Vagina (tissue), 2 donors: ENCODE results near the gene MMRN2. TPM values are rescaled to one million over a fixed set of nuclear protein-coding genes. Genes with fewer than 3 reads are reported as not detected.
A peak's percentile ranks its signal among the peaks of the same experiment; 100 is the strongest.
"Not testable (repeated sequence)": the region's sequence is repeated elsewhere in the genome, so short reads cannot be mapped to it uniquely, and the experiment has no call there.

Experiments used
- DNase-seq, 2 donors: peaks; one replicate each; pipeline ENCODE4 v3.0.0-alpha.2; 2017; ENCODE audit errors: extremely low spot score in 2 of 2
- H3K27ac ChIP-seq: fragments of 200-600 bp; sonication (generic); one replicate; pipeline ENCODE4 v1.5.1; 2019
- H3K27me3 ChIP-seq: fragments of 200-600 bp; sonication (generic); one replicate; pipeline ENCODE4 v1.5.1; 2019
- H3K36me3 ChIP-seq, 2 donors: fragments of 200-600 bp; sonication (generic); one replicate each; pipeline ENCODE4 v1.5.1; 2017 to 2019
- H3K4me1 ChIP-seq: fragments of 200-600 bp; sonication (generic); one replicate; pipeline ENCODE4 v1.5.1; 2019
- H3K4me3 ChIP-seq, 2 donors: fragments of 200-600 bp; sonication (generic); 1 replicate in 1 of 2; 2 replicates in 1 of 2; pipeline ENCODE4 v1.5.1; 2016 to 2019
- H3K9me3 ChIP-seq: fragments of 200-600 bp; sonication (generic); one replicate; pipeline ENCODE4 v1.5.1; 2019
- POLR2A ChIP-seq, 2 donors: fragments of 450-650 bp; IDR thresholded peaks; one replicate each; pipeline ENCODE4 v1.6.1; 2017; ENCODE audit warnings: antibody characterized with exemption in 2 of 2, mild to moderate bottlenecking in 2 of 2, moderate library complexity in 2 of 2
- POLR2AphosphoS5 ChIP-seq, 2 donors: sonication (generic); formaldehyde crosslinking; IDR thresholded peaks; one replicate each; pipeline ENCODE4 v1.9.0; 2017; ENCODE audit warnings: antibody characterized with exemption in 2 of 2, mild to moderate bottlenecking in 2 of 2, low read depth in 1 of 2; ENCODE audit not compliant: insufficient read depth in 1 of 2
- intact Hi-C: fragments of 100-400 bp; cut with DNase I; formaldehyde crosslinking; loops from one replicate; pipeline ENCODE4 v1.15.1; 2023
- total RNA-seq: library from RNA; depleted of rRNA; stranded (reverse); fragments of >200 nt; gene quantifications from one replicate; pipeline ENCODE4 v1.2.3, GENCODE V29; 2016
- TF ChIP-seq, protein P1 (sequence below), 3 experiments: fragments of 450-650 bp in 2 of 3; fragments of 200-600 bp in 1 of 3; sonication (generic) in 1 of 3; IDR thresholded peaks; one replicate each; pipeline ENCODE4 v1.5.1; 2017 to 2019; ENCODE audit warnings: antibody characterized with exemption in 3 of 3, mild to moderate bottlenecking in 2 of 3, moderate library complexity in 2 of 3

MMRN2 gene
- total RNA-seq, 1 donor from 2014 or later, result 57.2 TPM

DNA sequence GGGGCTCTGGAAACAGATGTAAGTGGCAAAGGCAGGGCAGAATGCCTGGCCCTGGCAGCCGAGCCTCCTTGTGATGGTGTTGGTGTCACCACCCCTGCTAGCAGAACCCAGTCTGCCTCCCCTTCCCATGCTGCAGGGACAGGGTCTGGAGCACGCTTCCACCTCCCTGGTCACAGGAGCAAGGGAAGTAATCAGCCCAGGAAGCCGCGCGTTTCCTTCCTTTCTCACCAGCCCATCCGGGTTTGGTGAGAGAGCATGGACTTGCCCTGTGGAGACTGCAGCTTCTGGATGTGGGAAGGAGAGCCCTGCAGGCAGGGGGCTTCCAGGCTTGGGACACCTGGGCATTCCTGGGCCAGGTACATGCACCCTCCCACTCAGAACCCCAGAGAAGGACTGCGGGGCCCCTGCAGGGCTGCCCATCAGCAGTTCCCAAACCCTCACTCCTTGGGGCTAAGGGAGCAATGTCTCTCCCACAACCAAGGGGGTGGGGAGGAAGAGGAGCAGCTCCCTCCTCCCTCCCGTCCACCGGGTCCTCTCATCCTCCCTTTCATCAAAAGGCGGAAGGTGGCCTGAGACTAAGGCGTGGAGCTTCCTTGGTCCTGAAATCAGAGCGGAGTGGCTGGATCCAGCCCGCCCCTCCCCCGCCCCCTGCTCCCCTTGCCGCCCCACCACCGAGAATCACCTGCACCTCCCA lies 1.8 kb downstream of the MMRN2 start:
- no peaks in the 10 kb centered on the region for H3K9me3 ChIP-seq
- peak overlapping the region; percentile 91 for H3K27ac ChIP-seq
- TF ChIP-seq POLR2AphosphoS5 (IDR thresholded peaks at IDR 0.05; ENCODE audit: insufficient read depth in 1 of 2, low read depth in 1 of 2) (no peak), POLR2A (IDR thresholded peaks at IDR 0.05) (no peak)
- TF ChIP-seq, protein P1, sequence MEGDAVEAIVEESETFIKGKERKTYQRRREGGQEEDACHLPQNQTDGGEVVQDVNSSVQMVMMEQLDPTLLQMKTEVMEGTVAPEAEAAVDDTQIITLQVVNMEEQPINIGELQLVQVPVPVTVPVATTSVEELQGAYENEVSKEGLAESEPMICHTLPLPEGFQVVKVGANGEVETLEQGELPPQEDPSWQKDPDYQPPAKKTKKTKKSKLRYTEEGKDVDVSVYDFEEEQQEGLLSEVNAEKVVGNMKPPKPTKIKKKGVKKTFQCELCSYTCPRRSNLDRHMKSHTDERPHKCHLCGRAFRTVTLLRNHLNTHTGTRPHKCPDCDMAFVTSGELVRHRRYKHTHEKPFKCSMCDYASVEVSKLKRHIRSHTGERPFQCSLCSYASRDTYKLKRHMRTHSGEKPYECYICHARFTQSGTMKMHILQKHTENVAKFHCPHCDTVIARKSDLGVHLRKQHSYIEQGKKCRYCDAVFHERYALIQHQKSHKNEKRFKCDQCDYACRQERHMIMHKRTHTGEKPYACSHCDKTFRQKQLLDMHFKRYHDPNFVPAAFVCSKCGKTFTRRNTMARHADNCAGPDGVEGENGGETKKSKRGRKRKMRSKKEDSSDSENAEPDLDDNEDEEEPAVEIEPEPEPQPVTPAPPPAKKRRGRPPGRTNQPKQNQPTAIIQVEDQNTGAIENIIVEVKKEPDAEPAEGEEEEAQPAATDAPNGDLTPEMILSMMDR (IDR thresholded peaks at IDR 0.05), result no peak
- peak overlapping the region; percentile 14 to 35 for H3K4me3 ChIP-seq
- intact Hi-C loops, result no loop called here
- no peaks in the 10 kb centered on the region for H3K36me3 ChIP-seq
- H3K27me3 ChIP-seq, result no peaks in the 10 kb centered on the region
- no peak for DNase-seq
- H3K4me1 ChIP-seq, result peaks cover 69% of the 10 kb centered on the region

DNA sequence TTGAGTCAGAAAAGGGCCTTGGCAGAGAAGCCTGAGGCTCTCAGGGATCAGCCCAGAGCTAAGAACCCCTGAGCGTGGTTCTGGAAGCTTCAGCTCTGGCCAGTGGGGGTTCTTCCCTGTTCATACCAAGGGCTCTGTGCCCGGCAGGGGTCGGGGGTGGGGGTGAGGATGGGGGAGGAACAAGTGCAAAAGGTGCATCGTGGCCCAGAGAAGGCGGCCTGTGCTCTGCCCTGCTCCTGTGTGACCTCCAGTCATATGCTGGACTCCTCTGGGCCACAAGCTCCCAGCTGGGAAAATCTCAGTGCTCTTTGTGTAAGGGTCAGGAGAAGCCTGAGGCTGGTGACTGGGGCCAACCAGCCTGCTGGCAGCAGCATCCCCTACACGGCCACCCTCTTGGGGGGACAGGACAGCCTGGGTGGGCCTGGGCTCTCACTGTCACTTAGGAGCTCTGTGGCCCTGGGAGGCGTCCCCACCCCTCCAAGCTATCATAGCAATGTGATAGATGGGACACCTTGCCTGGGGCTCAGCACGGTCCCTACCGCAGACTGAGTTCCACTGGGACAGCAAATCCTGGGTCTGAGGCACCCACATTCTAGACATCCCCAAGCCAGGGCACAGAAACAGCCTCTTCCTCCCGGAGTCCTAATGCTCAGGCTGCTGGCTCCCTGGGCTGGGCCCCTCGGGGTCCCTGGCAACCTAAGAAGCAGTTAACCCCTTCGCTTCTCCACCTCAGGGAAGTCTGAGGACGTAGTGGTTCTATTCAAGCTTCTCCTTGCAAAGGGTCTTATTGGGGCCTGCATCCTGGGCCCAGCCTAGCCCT lies 2.5 kb downstream of the MMRN2 start:
- TF ChIP-seq POLR2A (IDR thresholded peaks at IDR 0.05), result no peak
- TF ChIP-seq, protein P1 (IDR thresholded peaks at IDR 0.05), result no peak
- no peak for TF ChIP-seq POLR2AphosphoS5 (IDR thresholded peaks at IDR 0.05; ENCODE audit: insufficient read depth in 1 of 2, low read depth in 1 of 2)
- Histone ChIP-seq H3K27me3 (no peaks in the 10 kb centered on the region), H3K36me3 (no peaks in the 10 kb centered on the region), H3K27ac (peak overlapping the region; percentile 91), H3K9me3 (no peaks in the 10 kb centered on the region), H3K4me1 (peaks cover 61% of the 10 kb centered on the region), H3K4me3 (peak overlapping the region in 1 of 2 donors; percentile 35)
- peak in 1 of 2 donors; percentile 91 for DNase-seq
- intact Hi-C loops, result no loop called here

GRCh38 chr10:86953747-86954680 lies 3.4 kb downstream of the MMRN2 start:
- Histone ChIP-seq H3K36me3 (no peaks in the 10 kb centered on the region), H3K27me3 (no peaks in the 10 kb centered on the region), H3K27ac (peak overlapping the region; percentile 91), H3K4me1 (peaks cover 52% of the 10 kb centered on the region), H3K9me3 (no peaks in the 10 kb centered on the region), H3K4me3 (peak overlapping the region in 1 of 2 donors; percentile 35)
- peak in 1 of 2 donors; percentile 90 for DNase-seq
- TF ChIP-seq POLR2A (IDR thresholded peaks at IDR 0.05), result no peak
- TF ChIP-seq, protein P1 (IDR thresholded peaks at IDR 0.05), result no peak
- peak; percentile 51 to 64 for TF ChIP-seq POLR2AphosphoS5 (IDR thresholded peaks at IDR 0.05; ENCODE audit: insufficient read depth in 1 of 2, low read depth in 1 of 2)
- intact Hi-C loops, result no loop called here

GRCh38 chr10:86952697-86953096 lies 4.7 kb downstream of the MMRN2 start:
- H3K27me3 ChIP-seq, H3K36me3 ChIP-seq, H3K4me3 ChIP-seq, H3K27ac ChIP-seq, intact Hi-C loops, H3K9me3 ChIP-seq, DNase-seq: not testable (repeated sequence)
- H3K4me1 ChIP-seq, result peaks cover 39% of the 10 kb centered on the region

- Histone ChIP-seq H3K27ac (no peak overlapping the region), H3K27me3 (no peaks in the 10 kb centered on the region), H3K9me3 (no peaks in the 10 kb centered on the region), H3K4me3 (no peak overlapping the region), H3K36me3 (no peaks in the 10 kb centered on the region), H3K4me1 (peaks cover 33% of the 10 kb centered on the region)
- intact Hi-C loops, result no loop called here
- TF ChIP-seq, protein P1 (IDR thresholded peaks at IDR 0.05), result no peak
- DNase-seq, result no peak
These were observed 5.3 kb downstream of the MMRN2 start for GRCh38 chr10:86952106-86952505.
